Neural progenitor cell (in vitro differentiated cells): ENCODE data around the gene TTC24.

ENCODE experiments used
- EZH2 ChIP-seq: fragments of 200-600 bp; sonication (generic); IDR thresholded peaks from 2 replicates; pipeline ENCODE4 v1.6.1; 2017; ENCODE audit warnings: antibody characterized with exemption, mild to moderate bottlenecking, moderate library complexity
- EZH2phosphoT487 ChIP-seq: fragments of 200-600 bp; sonication (generic); IDR thresholded peaks from 2 replicates; pipeline ENCODE4 v1.6.1; 2017; ENCODE audit warnings: antibody characterized with exemption
- TF ChIP-seq, protein P1 (sequence below): fragments of 200-600 bp; sonication (generic); IDR thresholded peaks from 2 replicates; pipeline ENCODE4 v1.5.1; 2017; ENCODE audit warnings: antibody characterized with exemption, mild to moderate bottlenecking

DNA sequence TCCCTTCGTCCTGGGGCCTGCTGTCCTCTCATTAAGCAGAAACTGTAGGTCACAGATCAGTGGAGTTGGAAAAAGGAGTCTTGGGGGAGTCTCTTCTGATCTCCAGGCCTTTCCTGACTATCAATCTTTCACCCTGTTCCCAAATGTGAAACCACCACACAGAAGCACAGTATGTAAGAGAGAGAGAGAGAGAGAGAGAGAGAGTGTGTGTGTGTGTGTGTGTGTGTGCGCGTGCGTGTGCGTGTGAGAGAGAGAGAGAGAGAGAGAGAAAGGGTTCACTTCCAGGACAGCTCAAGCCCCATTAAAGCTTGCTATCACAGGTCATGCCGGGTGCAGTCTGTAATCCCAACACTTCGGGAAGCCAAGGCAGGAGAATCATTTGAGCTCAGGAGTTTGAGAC is 1.5 kb upstream of the TTC24 start:
- TF ChIP-seq EZH2 = no peak
- no peak for TF ChIP-seq EZH2phosphoT487
- TF ChIP-seq, protein P1, sequence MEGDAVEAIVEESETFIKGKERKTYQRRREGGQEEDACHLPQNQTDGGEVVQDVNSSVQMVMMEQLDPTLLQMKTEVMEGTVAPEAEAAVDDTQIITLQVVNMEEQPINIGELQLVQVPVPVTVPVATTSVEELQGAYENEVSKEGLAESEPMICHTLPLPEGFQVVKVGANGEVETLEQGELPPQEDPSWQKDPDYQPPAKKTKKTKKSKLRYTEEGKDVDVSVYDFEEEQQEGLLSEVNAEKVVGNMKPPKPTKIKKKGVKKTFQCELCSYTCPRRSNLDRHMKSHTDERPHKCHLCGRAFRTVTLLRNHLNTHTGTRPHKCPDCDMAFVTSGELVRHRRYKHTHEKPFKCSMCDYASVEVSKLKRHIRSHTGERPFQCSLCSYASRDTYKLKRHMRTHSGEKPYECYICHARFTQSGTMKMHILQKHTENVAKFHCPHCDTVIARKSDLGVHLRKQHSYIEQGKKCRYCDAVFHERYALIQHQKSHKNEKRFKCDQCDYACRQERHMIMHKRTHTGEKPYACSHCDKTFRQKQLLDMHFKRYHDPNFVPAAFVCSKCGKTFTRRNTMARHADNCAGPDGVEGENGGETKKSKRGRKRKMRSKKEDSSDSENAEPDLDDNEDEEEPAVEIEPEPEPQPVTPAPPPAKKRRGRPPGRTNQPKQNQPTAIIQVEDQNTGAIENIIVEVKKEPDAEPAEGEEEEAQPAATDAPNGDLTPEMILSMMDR = no peak
